Stimulated activated CD8-positive, alpha-beta memory T cell treated with anti-CD3 and anti-CD28 coated beads, Interleukin-7, amount 100 ng/mL, for 48 hours (primary cell): ENCODE data around the gene PACRG.

Experiments used
- DNase-seq, 2 donors: peaks; one replicate each; pipeline ENCODE4 v3.0.0-alpha.2; 2020; ENCODE audit warnings: low read depth in 1 of 2; ENCODE audit errors: extremely low read depth in 1 of 2

The PACRG gene

DNA sequence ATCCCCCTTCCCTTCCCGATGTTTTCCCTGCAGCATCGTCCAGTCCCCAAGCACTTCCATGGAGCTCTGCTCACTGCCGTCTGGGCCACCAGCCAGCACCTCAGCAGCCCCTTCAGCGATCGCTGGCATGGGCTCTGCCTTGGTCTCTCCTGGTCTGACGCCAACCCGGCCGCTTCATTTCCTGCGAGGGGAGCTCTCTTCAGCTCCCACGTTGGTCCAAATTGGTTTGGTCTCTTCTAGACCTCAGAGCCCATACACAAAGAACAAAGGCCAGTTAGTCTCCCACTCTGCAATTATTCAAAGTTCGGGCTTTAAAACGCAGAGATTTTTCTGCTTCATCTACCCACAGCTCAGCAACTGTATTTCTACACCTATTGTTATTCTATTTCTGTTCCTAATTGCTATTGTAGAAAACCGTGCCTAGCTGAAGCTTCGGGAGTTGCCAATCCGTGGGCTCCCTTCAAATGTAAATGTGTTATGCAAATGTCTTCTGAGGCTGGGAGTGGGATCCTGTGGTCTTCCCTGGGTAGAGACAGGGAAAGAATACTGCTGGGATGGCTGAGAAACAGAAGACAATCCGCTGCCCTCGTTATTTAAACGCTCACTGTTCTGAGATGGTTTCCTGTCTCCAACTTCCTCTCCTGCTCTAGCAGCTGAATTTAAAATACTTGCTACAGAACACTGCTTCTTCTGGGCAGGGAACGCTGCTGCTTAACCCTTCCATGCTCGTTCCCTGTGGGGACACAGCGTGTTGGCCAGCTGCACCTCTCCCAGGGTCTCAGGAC, 532.5 kb downstream of the PACRG start:
- DNase-seq: no peak

DNA sequence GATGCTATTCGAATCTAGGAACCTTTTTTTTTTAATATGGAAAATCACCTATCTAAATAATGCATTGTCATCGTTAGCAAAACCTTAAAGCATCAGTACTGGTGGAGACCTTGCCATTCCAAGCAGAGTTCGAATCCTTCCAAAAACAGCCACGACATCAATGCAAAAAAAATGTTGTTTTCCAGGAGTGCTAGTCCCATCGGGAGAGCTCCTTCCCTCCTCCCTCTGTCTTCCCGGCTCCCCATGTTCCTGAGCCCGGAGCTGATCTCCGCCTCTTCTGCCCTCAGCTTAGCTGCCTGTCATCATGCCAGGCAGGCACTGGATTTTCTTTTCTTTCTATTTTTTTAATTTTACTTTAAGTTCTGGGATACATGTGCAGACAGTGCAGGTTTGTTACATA, 533.1 kb downstream of the PACRG start:
- no peak for DNase-seq

- no peak for DNase-seq
Measured at GRCh38 chr6:163261361-163261760, 533.6 kb downstream of the PACRG start.

- DNase-seq: no peak
Measured at GRCh38 chr6:163262080-163262479, 534.3 kb downstream of the PACRG start.

DNA sequence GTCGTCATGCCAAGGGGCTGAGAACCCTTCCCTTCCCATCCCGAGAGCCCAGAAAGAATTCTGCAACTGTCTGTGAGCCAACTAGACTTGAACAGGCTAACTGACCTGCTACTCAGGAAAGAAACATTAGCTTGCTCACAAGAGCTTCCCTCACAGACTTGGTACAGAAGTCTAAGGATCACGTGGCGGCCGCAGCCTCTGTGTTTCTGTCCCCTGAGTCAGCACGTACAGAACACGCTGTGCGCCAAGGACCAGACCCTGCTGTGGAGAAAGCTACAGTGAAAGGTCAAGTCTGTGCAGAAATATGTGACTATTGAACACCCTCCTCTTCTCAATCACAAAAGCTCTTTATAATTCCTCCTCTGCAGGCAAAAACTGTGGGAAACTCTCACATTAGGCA, 535.4 kb downstream of the PACRG start:
- DNase-seq: no peak

DNA sequence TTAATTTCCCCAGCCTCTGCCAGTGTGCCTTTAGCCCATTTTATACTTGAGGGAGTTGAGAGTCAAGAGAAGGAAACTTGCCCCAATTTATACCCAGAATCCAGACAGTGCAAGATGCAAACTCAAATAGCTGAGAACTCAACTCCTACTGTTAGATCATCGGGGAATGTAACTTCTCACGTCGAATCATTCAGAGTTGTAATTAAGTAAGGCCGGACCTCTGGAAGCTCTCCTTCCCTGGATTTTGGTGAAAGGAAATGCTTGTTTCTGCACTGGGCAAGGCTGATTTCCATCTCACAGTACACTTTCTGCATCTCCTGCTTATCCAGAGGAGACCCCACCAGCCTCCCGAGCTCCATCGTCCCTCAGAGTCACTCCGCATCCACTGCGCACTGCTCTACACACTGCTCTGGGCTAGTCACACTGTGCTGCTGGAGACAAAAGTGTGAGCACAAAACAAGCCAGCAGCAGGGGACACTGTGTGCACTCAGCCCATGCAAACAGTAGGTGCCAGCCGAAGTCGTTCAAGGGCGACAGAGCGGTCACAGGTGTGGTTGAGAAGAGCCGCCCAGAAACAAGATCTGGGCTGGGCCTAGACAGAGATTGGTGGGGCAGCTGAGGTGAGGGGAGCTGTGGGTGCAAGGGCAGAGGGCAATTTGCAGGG, 536.4 kb downstream of the PACRG start:
- no peak for DNase-seq

DNA sequence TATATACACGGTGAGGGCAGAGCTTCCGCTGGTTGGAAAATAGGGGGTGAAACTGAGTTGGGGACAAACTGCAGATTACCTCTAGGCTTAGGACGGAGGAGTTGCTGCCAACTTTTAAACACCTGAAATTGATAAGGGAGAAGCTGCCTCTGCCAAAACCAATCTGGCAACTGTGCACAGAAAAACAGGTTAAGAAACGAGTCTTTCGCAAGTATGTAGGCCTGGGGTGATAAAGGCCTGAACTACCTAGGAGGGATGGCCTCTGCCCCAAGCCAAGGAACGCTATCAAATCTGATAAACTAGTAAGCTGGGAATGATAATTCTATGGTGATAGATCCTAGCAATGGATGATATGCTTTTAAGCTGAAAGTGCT, 536.9 kb downstream of the PACRG start:
- DNase-seq: no peak

GRCh38 chr6:163281634-163282033, 553.9 kb downstream of the PACRG start:
- DNase-seq: no peak

DNA sequence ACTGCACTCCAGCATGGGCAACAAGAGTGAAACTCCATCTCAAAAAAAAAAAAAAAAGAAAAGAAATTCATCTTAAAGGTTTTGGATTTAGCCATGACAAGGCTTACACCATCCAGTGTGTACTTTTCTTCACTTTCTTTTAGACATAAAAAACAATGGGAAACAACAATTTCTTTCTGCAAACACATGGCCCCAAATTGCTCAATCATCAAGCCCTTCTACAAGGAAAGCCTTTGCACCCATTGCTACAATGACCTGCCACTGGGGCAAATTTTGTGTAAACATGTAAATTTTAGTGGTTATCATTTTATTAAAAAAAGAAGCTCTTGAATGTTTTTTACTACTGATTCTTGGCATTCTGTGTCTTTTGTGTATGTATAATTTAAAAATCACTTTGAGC, 554.9 kb downstream of the PACRG start:
- DNase-seq: no peak

- DNase-seq: no peak
Measured at GRCh38 chr6:163284151-163284550, 556.4 kb downstream of the PACRG start.

- no peak for DNase-seq
Measured at GRCh38 chr6:163285691-163286090, 557.9 kb downstream of the PACRG start.

- DNase-seq: no peak
Measured at GRCh38 chr6:163287626-163288025, 559.9 kb downstream of the PACRG start.

DNA sequence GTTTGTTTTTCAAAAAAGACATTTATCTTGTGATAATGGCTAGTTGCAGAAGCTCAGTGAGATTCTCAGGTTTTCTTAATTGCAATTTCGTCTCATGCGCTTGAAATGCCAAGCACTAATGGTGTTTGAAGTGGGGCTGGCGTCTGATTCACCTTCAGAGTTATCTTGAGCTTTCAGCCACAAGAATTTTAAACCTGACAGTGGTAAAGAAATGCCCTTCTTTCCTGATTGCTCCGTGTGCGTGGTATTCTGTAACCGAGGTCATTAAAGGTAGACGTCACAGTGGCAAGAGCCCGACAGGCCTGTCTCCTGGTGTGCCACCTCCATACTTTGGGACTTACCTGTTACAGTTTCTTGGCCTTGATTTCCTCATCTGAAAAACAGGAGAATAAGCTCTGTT, 560.3 kb downstream of the PACRG start:
- no peak for DNase-seq

DNA sequence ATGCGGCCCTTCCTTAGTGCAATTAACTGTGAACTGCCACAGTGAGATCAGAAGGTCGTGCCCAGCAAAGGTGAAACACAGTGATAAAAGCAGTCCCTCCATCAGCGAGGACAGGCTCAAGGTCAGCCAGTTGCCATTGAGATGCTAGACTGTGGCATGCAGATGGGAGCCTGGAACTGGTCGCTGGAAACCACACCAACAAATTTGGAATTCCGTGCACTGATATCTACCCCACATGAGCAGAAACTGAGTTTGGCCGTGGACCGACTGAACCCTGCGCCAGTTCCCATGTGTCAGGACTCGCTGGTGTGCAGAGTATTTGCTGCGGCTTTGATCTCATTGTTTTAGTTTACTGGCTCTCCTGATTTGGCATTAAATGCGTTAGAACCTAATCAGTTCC, 561.1 kb downstream of the PACRG start:
- DNase-seq: no peak

- no peak for DNase-seq
Measured at GRCh38 chr6:163289447-163289846, 561.7 kb downstream of the PACRG start.

- no peak for DNase-seq
Measured at GRCh38 chr6:163290545-163291274, 562.9 kb downstream of the PACRG start.

DNA sequence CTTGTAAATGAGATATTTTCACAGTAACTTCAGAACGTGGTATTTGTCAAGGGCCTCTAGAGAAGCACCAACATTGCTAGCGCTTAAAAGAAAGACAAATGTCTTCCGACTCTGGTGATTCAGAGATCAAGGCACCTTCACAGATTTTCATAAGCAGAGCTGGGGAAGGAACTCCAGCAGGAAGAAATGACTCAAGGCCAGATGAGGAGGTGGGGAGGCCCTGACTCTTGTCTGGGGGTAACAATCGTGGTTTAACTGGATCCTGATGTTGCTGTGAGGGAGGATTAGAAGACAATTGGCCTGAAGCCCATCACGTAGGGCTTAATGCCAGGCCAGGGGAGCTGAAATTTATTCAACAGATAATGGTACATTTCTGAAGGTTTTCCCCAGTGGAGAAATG, 563.8 kb downstream of the PACRG start:
- no peak for DNase-seq

DNA sequence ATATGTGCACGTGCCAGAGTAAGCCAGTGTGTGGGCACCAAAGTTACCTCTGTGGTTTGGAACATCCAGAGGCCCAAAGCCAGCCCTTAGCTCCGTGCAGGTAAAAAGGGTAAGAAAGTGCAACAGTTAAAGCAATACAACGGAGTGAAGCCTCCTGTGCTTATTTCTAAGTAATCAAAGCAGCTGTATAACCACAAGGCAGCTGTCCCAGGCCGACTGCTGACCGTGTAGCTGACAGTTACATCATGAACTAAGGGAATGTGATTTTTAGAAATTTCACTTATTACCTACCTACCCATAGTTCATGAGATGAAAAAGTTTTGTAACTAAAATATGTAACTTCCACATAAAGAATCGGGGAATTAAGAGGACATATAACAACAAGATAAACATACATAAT, 565.5 kb downstream of the PACRG start:
- no peak for DNase-seq

- DNase-seq: no peak
Measured at GRCh38 chr6:163294734-163295133, 567.0 kb downstream of the PACRG start.

- DNase-seq: no peak
Measured at GRCh38 chr6:163296835-163297519, 569.2 kb downstream of the PACRG start.

DNA sequence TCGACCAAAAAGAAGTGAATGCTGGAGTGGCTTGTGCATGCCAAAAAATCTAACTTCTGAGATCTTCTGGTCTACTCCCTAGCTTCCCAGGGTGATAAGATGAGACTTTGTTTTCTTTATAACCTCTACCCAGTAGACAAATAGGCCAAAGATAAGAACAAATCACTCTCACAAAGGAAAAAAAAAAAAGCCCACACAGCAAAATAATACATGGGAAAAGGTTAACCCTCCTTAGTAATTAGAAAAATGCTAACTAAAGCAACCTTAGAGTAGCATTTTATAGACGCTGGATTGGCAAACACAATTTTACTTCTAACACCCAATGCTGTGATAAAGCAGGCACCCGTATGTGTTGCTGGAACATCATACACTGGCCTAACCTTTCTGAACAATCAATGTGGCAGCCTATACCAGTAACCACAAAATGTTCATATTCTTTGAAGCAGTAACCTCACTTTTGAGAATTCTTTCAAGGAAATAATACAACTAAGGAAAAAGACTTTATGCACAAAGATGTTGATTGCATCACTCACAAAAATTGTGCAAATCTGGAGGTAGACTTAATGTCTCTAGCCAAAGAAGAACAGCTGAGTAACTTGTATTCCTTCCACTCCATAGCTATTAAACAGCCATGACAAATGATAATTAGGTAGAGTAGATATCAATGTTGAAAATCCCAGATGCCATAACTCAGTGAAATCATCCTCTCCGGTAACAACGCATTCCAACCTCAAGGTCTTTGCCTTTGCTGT, 570.5 kb downstream of the PACRG start:
- DNase-seq: no peak
